ENCODE data around the gene BLOC1S4.

BLOC1S4 gene

GRCh38 chr4:6692806-6693205 lies 23.2 kb upstream of the BLOC1S4 start:
- DNase-seq, result no peak

GRCh38 chr4:6693231-6694176 lies 22.5 kb upstream of the BLOC1S4 start, which contains the start of gene S100P:
TSS of gene S100P (plus strand) at chr4:6693878. CDS start at chr4:6693933, 55 bp downstream.
- no peak for DNase-seq

GRCh38 chr4:6694177-6694901 lies 21.6 kb upstream of the BLOC1S4 start:
- peak; percentile 18 for DNase-seq

GRCh38 chr4:6695660-6696610 lies 20.0 kb upstream of the BLOC1S4 start:
- DNase-seq, result peak; percentile 61

- no peak for DNase-seq
These were observed 19.4 kb upstream of the BLOC1S4 start for GRCh38 chr4:6696611-6697010.

GRCh38 chr4:6697131-6697530 lies 18.8 kb upstream of the BLOC1S4 start:
- DNase-seq, result no peak

GRCh38 chr4:6699388-6699787 lies 16.6 kb upstream of the BLOC1S4 start:
- DNase-seq, result no peak

- no peak for DNase-seq
These were observed 16.1 kb upstream of the BLOC1S4 start for GRCh38 chr4:6699903-6700302.

GRCh38 chr4:6701371-6701770 lies 14.6 kb upstream of the BLOC1S4 start:
- DNase-seq, result no peak

- no peak for DNase-seq
These were observed 13.2 kb upstream of the BLOC1S4 start for GRCh38 chr4:6702761-6703160.

GRCh38 chr4:6703786-6704185 lies 12.2 kb upstream of the BLOC1S4 start:
- DNase-seq, result no peak

- DNase-seq, result no peak
These were observed 10.3 kb upstream of the BLOC1S4 start for GRCh38 chr4:6705646-6706045.

- no peak for DNase-seq
These were observed 9.8 kb upstream of the BLOC1S4 start for GRCh38 chr4:6706173-6706572.

- peak; percentile 95 for DNase-seq
These were observed 6.5 kb upstream of the BLOC1S4 start, which contains the start of gene MRFAP1L1 for GRCh38 chr4:6709230-6710114. TSS of gene MRFAP1L1 (minus strand) at chr4:6709865. CDS start at chr4:6709629, 236 bp downstream.

GRCh38 chr4:6710282-6710681 lies 5.7 kb upstream of the BLOC1S4 start:
- DNase-seq, result no peak

GRCh38 chr4:6710996-6711395 lies 5.0 kb upstream of the BLOC1S4 start:
- DNase-seq, result no peak

GRCh38 chr4:6714954-6715353 lies 1.0 kb upstream of the BLOC1S4 start:
- DNase-seq, result no peak

- no peak for DNase-seq
These were observed 313 bp upstream of the BLOC1S4 start for GRCh38 chr4:6715704-6716017.

- no peak for DNase-seq
These were observed 1.1 kb downstream of the BLOC1S4 start for GRCh38 chr4:6716958-6717655.

- DNase-seq, result no peak
These were observed 3.1 kb downstream of the BLOC1S4 start for GRCh38 chr4:6718932-6719610.
